Liver (tissue), 9 donors: ENCODE results near the gene ABCC11. TPM values are rescaled to one million over a fixed set of nuclear protein-coding genes. Genes with fewer than 3 reads are reported as not detected.

Experiments
- DNase-seq: peaks from one replicate; pipeline ENCODE4 v3.0.0-alpha.2; 2017; ENCODE audit warnings: low spot score
- H3K27ac ChIP-seq, 2 donors: one replicate each; pipeline ENCODE4 v1.7.0; 2013; ENCODE audit warnings: inconsistent platforms in 2 of 2, low read length in 2 of 2, control low read depth in 1 of 2, low read depth in 1 of 2, mild to moderate bottlenecking in 1 of 2
- H3K27me3 ChIP-seq, 4 donors: one replicate each; pipeline versions ENCODE4 v1.6.1 to v1.7.0; 2013; ENCODE audit warnings: low read length in 3 of 4, inconsistent platforms in 1 of 4, mild to moderate bottlenecking in 1 of 4, moderate library complexity in 1 of 4; ENCODE audit not compliant: control insufficient read depth in 4 of 4, insufficient read depth in 4 of 4
- H3K36me3 ChIP-seq, 4 donors: one replicate each; pipeline versions ENCODE4 v1.6.1 to v1.7.0; 2013; ENCODE audit warnings: low read length in 3 of 4, mild to moderate bottlenecking in 3 of 4, low read depth in 1 of 4, moderate library complexity in 1 of 4; ENCODE audit not compliant: control insufficient read depth in 4 of 4, insufficient read depth in 3 of 4
- H3K4me1 ChIP-seq, 4 donors: one replicate each; pipeline versions ENCODE4 v1.6.1 to v1.7.0; 2013; ENCODE audit warnings: low read length in 3 of 4, mild to moderate bottlenecking in 3 of 4, moderate library complexity in 1 of 4; ENCODE audit not compliant: control insufficient read depth in 4 of 4, insufficient read depth in 4 of 4
- H3K4me3 ChIP-seq, 3 donors: one replicate each; pipeline versions ENCODE4 v1.6.1 to v1.7.0; 2013; ENCODE audit warnings: low read length in 3 of 3, control low read depth in 1 of 3, low read depth in 1 of 3, mild to moderate bottlenecking in 1 of 3
- H3K9ac ChIP-seq, 2 donors: one replicate each; pipeline ENCODE4 v1.7.0; 2013; ENCODE audit warnings: low read length in 2 of 2, mild to moderate bottlenecking in 2 of 2, moderate library complexity in 2 of 2, control low read depth in 1 of 2, low read depth in 1 of 2
- H3K9me3 ChIP-seq, 4 donors: one replicate each; pipeline versions ENCODE4 v1.6.1 to v1.7.0; 2013; ENCODE audit warnings: low read length in 3 of 4; ENCODE audit not compliant: control insufficient read depth in 4 of 4
- FOXA1 ChIP-seq: IDR thresholded peaks from 2 replicates; pipeline ENCODE4 v1.6.1; 2016; ENCODE audit warnings: antibody characterized with exemption
- FOXA2 ChIP-seq: IDR thresholded peaks from 2 replicates; pipeline ENCODE4 v1.6.1; 2016; ENCODE audit warnings: antibody characterized with exemption
- GABPA ChIP-seq, 2 donors: IDR thresholded peaks in 1 of 2; conservative IDR thresholded peaks in 1 of 2; 2 replicates each; pipeline ENCODE4 v1.6.1; 2016; ENCODE audit warnings: antibody characterized with exemption in 2 of 2, mild to moderate bottlenecking in 1 of 2, moderate library complexity in 1 of 2
- HNF4A ChIP-seq, 2 donors: conservative IDR thresholded peaks; 2 replicates each; pipeline ENCODE4 v1.6.1; 2016; ENCODE audit warnings: antibody characterized with exemption in 2 of 2, mild to moderate bottlenecking in 2 of 2
- JUND ChIP-seq, 2 donors: IDR thresholded peaks; 2 replicates each; pipeline ENCODE4 v1.6.1; 2016; ENCODE audit warnings: antibody characterized with exemption in 2 of 2
- REST ChIP-seq: IDR thresholded peaks from 2 replicates; pipeline ENCODE4 v1.6.1; 2016; ENCODE audit warnings: antibody characterized with exemption, mild to moderate bottlenecking
- RXRA ChIP-seq, 2 donors: IDR thresholded peaks; 2 replicates each; pipeline ENCODE4 v1.6.1; 2017 to 2018; ENCODE audit warnings: antibody characterized with exemption in 2 of 2, mild to moderate bottlenecking in 1 of 2
- SP1 ChIP-seq: IDR thresholded peaks from 2 replicates; pipeline ENCODE4 v1.6.1; 2018; ENCODE audit warnings: antibody characterized with exemption, mild to moderate bottlenecking
- TAF1 ChIP-seq: conservative IDR thresholded peaks from 2 replicates; pipeline ENCODE4 v1.6.1; 2016; ENCODE audit warnings: antibody characterized with exemption, mild to moderate bottlenecking
- YY1 ChIP-seq: IDR thresholded peaks from 2 replicates; pipeline ENCODE4 v1.6.1; 2016; ENCODE audit warnings: antibody characterized with exemption, mild to moderate bottlenecking
- ZBTB33 ChIP-seq: IDR thresholded peaks from 2 replicates; pipeline ENCODE4 v1.6.1; 2016; ENCODE audit warnings: antibody characterized with exemption
- WGBS: extraction: QIAGEN DNeasy Blood & Tissue Kit; methylation state at CpG from one replicate; pipeline ENCODE4 v1.1.7; 2013; 5-methylcytosine and 5-hydroxymethylcytosine counted together
- polyA plus RNA-seq, 2 donors: library from polyadenylated mRNA; stranded (reverse) in 1 of 2; unstranded in 1 of 2; fragments of 200-250 nt in 1 of 2; fragments of >200 nt in 1 of 2; fragmentation: Nextera tagmentation in 1 of 2; extraction: Ambion mirVana in 1 of 2; gene quantifications; one replicate each; pipeline versions ENCODE4 v1.2.1 to v1.2.3, GENCODE V29; 2013 to 2015
- total RNA-seq, 2 donors: library from RNA; depleted of rRNA; stranded (reverse); fragments of >200 nt; gene quantifications; one replicate each; pipeline ENCODE4 v1.2.3, GENCODE V29; 2014
- TF ChIP-seq, protein P1 (sequence below): IDR thresholded peaks from 2 replicates; pipeline ENCODE4 v1.6.1; 2016; ENCODE audit warnings: antibody characterized with exemption
- TF ChIP-seq, protein P2 (sequence below): IDR thresholded peaks from 2 replicates; pipeline ENCODE4 v1.6.1; 2016; ENCODE audit warnings: antibody characterized with exemption
- donor health status: healthy.
- donor health status: healthy.
- donor health status: healthy.
- donor health status: healthy.
- donor health status: healthy.

Gene ABCC11
- total and polyA plus RNA-seq, 4 donors = 1.4 to 22.3 (median 2.7) TPM

- 93% methylated on average over 20 of the region's 20 CpGs for WGBS
- TF ChIP-seq JUND (IDR thresholded peaks at IDR 0.05) (no peak), FOXA2 (no peak), ZBTB33 (no peak), GABPA (IDR thresholded peaks at IDR 0.05 in 1 of 2, conservative IDR thresholded peaks at IDR 0.05 in 1 of 2) (no peak), TAF1 (no peak), RXRA (IDR thresholded peaks at IDR 0.05) (no peak), SP1 (no peak), REST (no peak)
- TF ChIP-seq, protein P1, sequence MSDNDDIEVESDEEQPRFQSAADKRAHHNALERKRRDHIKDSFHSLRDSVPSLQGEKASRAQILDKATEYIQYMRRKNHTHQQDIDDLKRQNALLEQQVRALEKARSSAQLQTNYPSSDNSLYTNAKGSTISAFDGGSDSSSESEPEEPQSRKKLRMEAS = no peak
- TF ChIP-seq, protein P2, sequence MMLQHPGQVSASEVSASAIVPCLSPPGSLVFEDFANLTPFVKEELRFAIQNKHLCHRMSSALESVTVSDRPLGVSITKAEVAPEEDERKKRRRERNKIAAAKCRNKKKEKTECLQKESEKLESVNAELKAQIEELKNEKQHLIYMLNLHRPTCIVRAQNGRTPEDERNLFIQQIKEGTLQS = no peak
Measured at GRCh38 chr16:48176635-48177408, 70.5 kb downstream of the ABCC11 start.

GRCh38 chr16:48173889-48174288 lies 73.5 kb downstream of the ABCC11 start:
- no peaks in the 10 kb centered on the region for H3K36me3 ChIP-seq
- no peak overlapping the region for H3K9ac ChIP-seq
- H3K4me3 ChIP-seq = no peak overlapping the region
- no peak overlapping the region for H3K27ac ChIP-seq
- H3K27me3 ChIP-seq = no peaks in the 10 kb centered on the region
- H3K9me3 ChIP-seq = no peaks in the 10 kb centered on the region
- no peak for DNase-seq
- no peaks in the 10 kb centered on the region for H3K4me1 ChIP-seq
- no peak for TF ChIP-seq SP1
- TF ChIP-seq FOXA2 = no peak
- no peak for TF ChIP-seq HNF4A (conservative IDR thresholded peaks at IDR 0.05)
- TF ChIP-seq JUND (IDR thresholded peaks at IDR 0.05) = no peak
- TF ChIP-seq RXRA (IDR thresholded peaks at IDR 0.05) = no peak
- no peak for TF ChIP-seq GABPA (IDR thresholded peaks at IDR 0.05 in 1 of 2, conservative IDR thresholded peaks at IDR 0.05 in 1 of 2)
- no peak for TF ChIP-seq YY1
- no peak for TF ChIP-seq FOXA1
- 87% methylated on average over 1 of the region's 1 CpG for WGBS

More at GRCh38 chr16:48176635-48177408, 70.5 kb downstream of the ABCC11 start:
- Histone ChIP-seq H3K9ac (no peak overlapping the region), H3K4me3 (no peak overlapping the region), H3K36me3 (no peaks in the 10 kb centered on the region), H3K27me3 (no peaks in the 10 kb centered on the region), H3K27ac (no peak overlapping the region), H3K4me1 (peaks cover 0 to 4% (median 1%) of the 10 kb centered on the region in 4 donors), H3K9me3 (no peaks in the 10 kb centered on the region)
- no peak for DNase-seq
